Mucosa of descending colon (tissue), 3 donors: Measurements from ENCODE around the gene MICALL1. TPM values are rescaled to one million over a fixed set of nuclear protein-coding genes. Genes with fewer than 3 reads are reported as not detected.

ENCODE experiments used
- ATAC-seq: fragments of 200-7000 bp; cut with Tn5 transposase; one replicate; pipeline ENCODE4 v1.9.1; 2020; ENCODE audit warnings: mild to moderate bottlenecking, moderate library complexity
- DNase-seq, 3 donors: peaks; one replicate each; pipeline ENCODE4 v3.0.0-alpha.2; 2020
- H3K36me3 ChIP-seq: fragments of 200-600 bp; one replicate; pipeline ENCODE4 v1.8.0; 2021; ENCODE audit warnings: low read depth, mild to moderate bottlenecking
- H3K4me1 ChIP-seq: fragments of 200-600 bp; one replicate; pipeline ENCODE4 v1.8.0; 2021; ENCODE audit warnings: low read depth, mild to moderate bottlenecking
- H3K4me3 ChIP-seq: fragments of 200-600 bp; one replicate; pipeline ENCODE4 v1.8.0; 2021; ENCODE audit warnings: mild to moderate bottlenecking
- H3K9me3 ChIP-seq: fragments of 200-600 bp; one replicate; pipeline ENCODE4 v1.8.0; 2021; ENCODE audit warnings: mild to moderate bottlenecking
- CTCF ChIP-seq: fragments of 200-600 bp; IDR thresholded peaks from one replicate; pipeline ENCODE4 v1.8.0; 2022; ENCODE audit warnings: antibody characterized with exemption, mild to moderate bottlenecking
- intact Hi-C, 2 donors: fragments of 100-400 bp; cut with DNase I in 1 of 2; cut with micrococcal nuclease in 1 of 2; formaldehyde crosslinking; loops; one replicate each; pipeline versions ENCODE4 v1.11.0 to v1.11.1; 2022; cut with DNase I, micrococcal nuclease
- long read RNA-seq, 2 donors: library from polyadenylated mRNA; unstranded; transcript quantifications; one replicate each; pipeline ENCODE4 v2.0.0, GENCODE V29; 2019 to 2021
- total RNA-seq, 3 donors: library from RNA; stranded (reverse); fragmentation: NEBNext Ultra II Directional in 2 of 3; extraction: Animal tissue kit (Norgen Biotek cat#: 25700) in 2 of 3; gene quantifications; one replicate each; pipeline versions ENCODE4 v1.2.1 to v1.2.4, GENCODE V29; 2021 to 2023
- donor health status: DM: no; HTN: no; CAD: no; lungs with moderate emphysema.
- donor health status: DM: no; HTN: no; CAD: no.
- donor health status: DM: no; HTN: yes; CAD: no.

Gene MICALL1, protein sequence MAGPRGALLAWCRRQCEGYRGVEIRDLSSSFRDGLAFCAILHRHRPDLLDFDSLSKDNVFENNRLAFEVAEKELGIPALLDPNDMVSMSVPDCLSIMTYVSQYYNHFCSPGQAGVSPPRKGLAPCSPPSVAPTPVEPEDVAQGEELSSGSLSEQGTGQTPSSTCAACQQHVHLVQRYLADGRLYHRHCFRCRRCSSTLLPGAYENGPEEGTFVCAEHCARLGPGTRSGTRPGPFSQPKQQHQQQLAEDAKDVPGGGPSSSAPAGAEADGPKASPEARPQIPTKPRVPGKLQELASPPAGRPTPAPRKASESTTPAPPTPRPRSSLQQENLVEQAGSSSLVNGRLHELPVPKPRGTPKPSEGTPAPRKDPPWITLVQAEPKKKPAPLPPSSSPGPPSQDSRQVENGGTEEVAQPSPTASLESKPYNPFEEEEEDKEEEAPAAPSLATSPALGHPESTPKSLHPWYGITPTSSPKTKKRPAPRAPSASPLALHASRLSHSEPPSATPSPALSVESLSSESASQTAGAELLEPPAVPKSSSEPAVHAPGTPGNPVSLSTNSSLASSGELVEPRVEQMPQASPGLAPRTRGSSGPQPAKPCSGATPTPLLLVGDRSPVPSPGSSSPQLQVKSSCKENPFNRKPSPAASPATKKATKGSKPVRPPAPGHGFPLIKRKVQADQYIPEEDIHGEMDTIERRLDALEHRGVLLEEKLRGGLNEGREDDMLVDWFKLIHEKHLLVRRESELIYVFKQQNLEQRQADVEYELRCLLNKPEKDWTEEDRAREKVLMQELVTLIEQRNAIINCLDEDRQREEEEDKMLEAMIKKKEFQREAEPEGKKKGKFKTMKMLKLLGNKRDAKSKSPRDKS
- 100 to 1,000 TPM in 1 of 3 donors, 10 to 100 TPM in 2; 26.1 to 100 (median 28.6) TPM for total RNA-seq
- long read RNA-seq, donor 1, full-length matches to known transcripts: 20 of 63 reads
- long read RNA-seq, donor 1, partial matches to known transcripts: 34 of 63 reads
- long read RNA-seq, donor 1, other reads (novel, unspliced or antisense): 9 of 63 reads
- long read RNA-seq, donor 2, partial matches to known transcripts: 5 of 6 reads
- long read RNA-seq, donor 2, other reads (novel, unspliced or antisense): 1 of 6 reads

DNA sequence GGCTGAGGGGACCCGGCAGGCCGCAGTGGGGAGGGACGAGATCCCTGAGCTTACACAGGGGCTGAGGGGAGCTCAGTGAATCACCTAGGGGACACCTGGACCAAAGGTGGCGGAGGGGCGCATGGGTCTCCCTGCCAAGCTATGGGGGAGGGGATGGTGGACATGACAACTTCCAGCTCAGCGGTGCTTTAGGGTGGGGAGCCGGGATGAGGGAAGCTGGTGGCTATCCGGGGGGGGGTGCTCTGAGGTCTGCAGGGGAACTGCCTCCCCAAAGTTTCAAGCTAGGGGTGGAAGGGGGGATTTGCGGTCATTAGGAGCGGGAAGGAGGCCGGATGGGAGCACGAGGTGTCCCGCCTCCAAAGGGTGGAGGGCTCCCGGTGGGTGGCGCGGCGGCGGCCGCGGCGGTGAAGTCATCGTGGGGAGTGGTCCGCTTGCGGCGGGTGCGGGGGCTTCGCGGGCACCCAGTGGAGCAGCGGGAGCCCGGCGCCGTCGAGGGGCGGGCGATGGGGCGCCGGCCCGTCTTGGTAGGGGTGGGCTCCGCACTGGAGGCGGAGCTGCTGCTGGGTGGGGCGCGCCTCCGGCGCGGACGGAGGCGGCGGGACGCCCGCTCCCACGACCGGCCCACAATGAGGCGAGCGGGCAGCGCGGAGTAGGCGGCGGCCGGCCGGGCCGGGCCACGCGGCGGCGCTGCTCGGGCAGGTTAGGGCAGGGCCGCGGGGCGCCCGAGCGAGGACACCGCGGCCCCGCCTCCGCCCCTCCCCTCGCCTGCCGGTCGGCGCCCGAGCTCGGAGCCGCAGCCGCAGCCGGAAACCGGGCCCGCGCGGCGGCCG lies at the start of gene MICALL1:
MICALL1 (plus strand) TSS at position 764 of the 830 bp plus-strand sequence. CDS start 126 bp downstream, outside the sequence.
- intact Hi-C loops: no loop called here
- peak; percentile 79 to 87 (median 80) for DNase-seq
- peaks cover 4% of the 10 kb centered on the region for H3K4me1 ChIP-seq

GRCh38 chr22:37860796-37861421 lies 45.2 kb upstream of the MICALL1 start:
- peaks cover 6% of the 10 kb centered on the region for H3K36me3 ChIP-seq
- DNase-seq: no peak
- peaks cover 3% of the 10 kb centered on the region for H3K4me1 ChIP-seq
- ATAC-seq: no peak
- H3K9me3 ChIP-seq: no peaks in the 10 kb centered on the region
- H3K4me3 ChIP-seq: no peak overlapping the region
- no peak for TF ChIP-seq CTCF
- intact Hi-C loops: loop anchor here (5.0 kb wide), 1 partner anchor 44 kb away; no protein-coding TSS in a partner anchor

More for the DNA sequence above, at the start of gene MICALL1:
- H3K4me3 ChIP-seq: peak within 1 kb of the TSS; percentile 67
- no peaks in the 10 kb centered on the region for H3K36me3 ChIP-seq
- TF ChIP-seq CTCF: peak; percentile 39
- peak; percentile 94 for ATAC-seq
- no peaks in the 10 kb centered on the region for H3K9me3 ChIP-seq

- TF ChIP-seq CTCF: no peak
- no peak overlapping the region for H3K4me3 ChIP-seq
- no peak for ATAC-seq
- peaks cover 3% of the 10 kb centered on the region for H3K4me1 ChIP-seq
- DNase-seq: no peak
- intact Hi-C loops: loop anchor here (5.0 kb wide), 1 partner anchor 45 kb away; no protein-coding TSS in a partner anchor
- peaks cover 6% of the 10 kb centered on the region for H3K36me3 ChIP-seq
- H3K9me3 ChIP-seq: no peaks in the 10 kb centered on the region
Observed at GRCh38 chr22:37862570-37863325, 43.3 kb upstream of the MICALL1 start.

GRCh38 chr22:37865510-37865909 lies 40.6 kb upstream of the MICALL1 start:
- DNase-seq (no peak), ATAC-seq (no peak)
- Histone ChIP-seq H3K36me3 (peaks cover 6% of the 10 kb centered on the region), H3K4me1 (peaks cover 3% of the 10 kb centered on the region), H3K4me3 (no peak overlapping the region), H3K9me3 (no peaks in the 10 kb centered on the region)
- no peak for TF ChIP-seq CTCF
- intact Hi-C loops: no loop called here
